Mesothelial cell of epicardium (in vitro differentiated cells): ENCODE results near the gene TMEM109. TPM values are rescaled to one million over a fixed set of nuclear protein-coding genes. Genes with fewer than 3 reads are reported as not detected.

Source experiments
- DNase-seq, 2 experiments: peaks; one replicate each; pipeline ENCODE4 v3.0.0; 2021; ENCODE audit warnings: low spot score in 2 of 2; ENCODE audit not compliant: unreplicated experiment in 2 of 2
- H3K27ac Mint-ChIP-seq: 2 replicates; pipeline ENCODE4 v1.8.0; 2021; ENCODE audit warnings: mixed read lengths
- H3K27me3 Mint-ChIP-seq: 2 replicates; pipeline ENCODE4 v1.8.0; 2021; ENCODE audit warnings: low read depth, mixed read lengths
- H3K36me3 Mint-ChIP-seq: 2 replicates; pipeline ENCODE4 v1.8.0; 2021; ENCODE audit warnings: mixed read lengths
- H3K4me1 Mint-ChIP-seq: 2 replicates; pipeline ENCODE4 v1.8.0; 2021; ENCODE audit warnings: mixed read lengths
- H3K4me3 Mint-ChIP-seq: 2 replicates; pipeline ENCODE4 v1.8.0; 2021; ENCODE audit warnings: mild to moderate bottlenecking, moderate library complexity, mixed read lengths
- H3K9me3 Mint-ChIP-seq: 2 replicates; pipeline ENCODE4 v1.8.0; 2021; ENCODE audit warnings: mixed read lengths
- total RNA-seq: library from RNA; stranded (reverse); gene quantifications from 3 replicates; pipeline ENCODE4 v1.2.1, GENCODE V29; 2021
- TF ChIP-seq, protein P1 (sequence below): fragments of 200-600 bp; sonication (generic); IDR thresholded peaks from one replicate; pipeline ENCODE4 v1.5.0; 2021; ENCODE audit warnings: antibody characterized with exemption; ENCODE audit not compliant: unreplicated experiment

Gene TMEM109
- total RNA-seq, 1 donor from 2014 or later, result 56.8 TPM

- no peak overlapping the region for H3K27ac Mint-ChIP-seq
- peaks cover 28% of the 10 kb centered on the region for H3K4me1 Mint-ChIP-seq
- peaks cover 5% of the 10 kb centered on the region for H3K36me3 Mint-ChIP-seq
- H3K9me3 Mint-ChIP-seq, result no peaks in the 10 kb centered on the region
- no peak overlapping the region for H3K4me3 Mint-ChIP-seq
- H3K27me3 Mint-ChIP-seq, result no peaks in the 10 kb centered on the region
- TF ChIP-seq, protein P1, sequence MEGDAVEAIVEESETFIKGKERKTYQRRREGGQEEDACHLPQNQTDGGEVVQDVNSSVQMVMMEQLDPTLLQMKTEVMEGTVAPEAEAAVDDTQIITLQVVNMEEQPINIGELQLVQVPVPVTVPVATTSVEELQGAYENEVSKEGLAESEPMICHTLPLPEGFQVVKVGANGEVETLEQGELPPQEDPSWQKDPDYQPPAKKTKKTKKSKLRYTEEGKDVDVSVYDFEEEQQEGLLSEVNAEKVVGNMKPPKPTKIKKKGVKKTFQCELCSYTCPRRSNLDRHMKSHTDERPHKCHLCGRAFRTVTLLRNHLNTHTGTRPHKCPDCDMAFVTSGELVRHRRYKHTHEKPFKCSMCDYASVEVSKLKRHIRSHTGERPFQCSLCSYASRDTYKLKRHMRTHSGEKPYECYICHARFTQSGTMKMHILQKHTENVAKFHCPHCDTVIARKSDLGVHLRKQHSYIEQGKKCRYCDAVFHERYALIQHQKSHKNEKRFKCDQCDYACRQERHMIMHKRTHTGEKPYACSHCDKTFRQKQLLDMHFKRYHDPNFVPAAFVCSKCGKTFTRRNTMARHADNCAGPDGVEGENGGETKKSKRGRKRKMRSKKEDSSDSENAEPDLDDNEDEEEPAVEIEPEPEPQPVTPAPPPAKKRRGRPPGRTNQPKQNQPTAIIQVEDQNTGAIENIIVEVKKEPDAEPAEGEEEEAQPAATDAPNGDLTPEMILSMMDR, result no peak
- no peak for DNase-seq
These were observed 2.8 kb downstream of the TMEM109 start for GRCh38 chr11:60916669-60917206.

GRCh38 chr11:60917267-60917666 lies 3.3 kb downstream of the TMEM109 start:
- no peak for DNase-seq
- TF ChIP-seq, protein P1, result no peak
- no peak overlapping the region for H3K27ac Mint-ChIP-seq
- H3K27me3 Mint-ChIP-seq, result no peaks in the 10 kb centered on the region
- H3K9me3 Mint-ChIP-seq, result no peaks in the 10 kb centered on the region
- H3K4me1 Mint-ChIP-seq, result peaks cover 26% of the 10 kb centered on the region
- no peak overlapping the region for H3K4me3 Mint-ChIP-seq
- peaks cover 8% of the 10 kb centered on the region for H3K36me3 Mint-ChIP-seq

GRCh38 chr11:60918251-60918938 lies 4.4 kb downstream of the TMEM109 start:
- Mint-ChIP-seq H3K36me3 (peaks cover 12% of the 10 kb centered on the region), H3K27ac (no peak overlapping the region), H3K9me3 (no peaks in the 10 kb centered on the region), H3K4me1 (peaks cover 22% of the 10 kb centered on the region), H3K4me3 (no peak overlapping the region), H3K27me3 (no peaks in the 10 kb centered on the region)
- DNase-seq, result no peak
- TF ChIP-seq, protein P1, result no peak

DNA sequence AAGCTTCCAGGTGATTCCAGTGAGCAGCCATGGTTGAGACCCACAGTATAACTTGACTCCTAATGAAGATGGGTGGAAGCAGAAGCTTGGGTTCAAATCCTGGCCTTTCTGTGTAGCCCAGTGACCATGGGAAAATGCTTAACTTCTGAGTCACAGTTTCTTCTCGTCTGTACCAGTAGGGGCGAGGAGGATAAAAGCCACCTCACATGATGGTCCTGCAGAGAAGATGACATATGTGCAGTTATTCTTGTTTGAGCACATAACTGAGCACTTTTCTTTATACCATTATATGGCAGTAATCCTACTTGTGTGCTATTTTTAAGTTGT lies 4.9 kb downstream of the TMEM109 start:
- Mint-ChIP-seq H3K4me3 (no peak overlapping the region), H3K27ac (no peak overlapping the region), H3K36me3 (peaks cover 12% of the 10 kb centered on the region), H3K27me3 (no peaks in the 10 kb centered on the region), H3K9me3 (no peaks in the 10 kb centered on the region), H3K4me1 (peaks cover 19% of the 10 kb centered on the region)
- no peak for DNase-seq
- TF ChIP-seq, protein P1, result no peak

DNA sequence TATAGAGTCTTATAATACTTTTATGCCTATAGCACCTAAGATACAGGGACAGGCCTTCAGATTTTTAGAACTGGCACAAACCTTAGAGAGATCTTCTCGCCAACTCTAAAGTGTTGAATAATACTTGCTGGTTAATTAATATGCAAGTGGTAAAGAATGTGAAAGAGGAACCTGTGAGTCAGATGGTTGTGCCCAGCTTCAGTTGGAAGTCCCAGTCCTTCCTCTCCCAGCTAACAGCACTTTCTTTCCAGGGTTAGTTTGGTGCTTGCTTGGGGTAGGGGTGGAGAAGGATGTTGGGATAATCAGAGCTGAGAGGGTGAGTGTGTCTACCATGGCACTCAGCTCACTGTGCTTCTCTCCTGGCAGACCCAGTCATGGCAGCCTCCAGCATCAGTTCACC lies 5.4 kb downstream of the TMEM109 start:
- DNase-seq, result no peak
- peaks cover 18% of the 10 kb centered on the region for H3K4me1 Mint-ChIP-seq
- H3K9me3 Mint-ChIP-seq, result no peaks in the 10 kb centered on the region
- TF ChIP-seq, protein P1, result no peak
- peaks cover 12% of the 10 kb centered on the region for H3K36me3 Mint-ChIP-seq
- H3K27ac Mint-ChIP-seq, result no peak overlapping the region
- no peak overlapping the region for H3K4me3 Mint-ChIP-seq
- no peaks in the 10 kb centered on the region for H3K27me3 Mint-ChIP-seq
